Measurements from ENCODE around the gene MFSD2A.

The MFSD2A gene

DNA sequence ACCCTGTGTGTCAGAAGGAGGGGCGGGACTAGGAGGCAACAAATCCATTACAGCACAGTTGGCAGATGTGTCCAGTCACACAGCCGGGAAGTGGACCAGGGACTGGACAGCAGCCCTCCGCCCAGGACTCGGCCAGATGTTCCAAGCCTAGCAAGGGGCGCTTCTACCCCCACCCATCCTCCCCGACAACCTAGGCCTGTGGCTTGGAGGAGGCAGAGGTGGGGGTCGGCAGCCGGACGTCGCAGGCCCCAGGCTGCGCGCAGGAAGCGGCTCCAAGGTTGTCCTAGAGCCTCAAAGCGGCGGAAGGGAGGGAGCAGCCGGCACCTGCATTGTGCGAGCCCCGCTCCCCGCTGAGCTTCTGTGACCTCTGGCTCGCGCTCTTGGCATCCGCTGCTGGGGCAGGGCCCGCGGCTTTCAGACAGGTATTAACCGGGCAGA is 32.7 kb upstream of the MFSD2A start:
- no peak overlapping the region for H3K27ac ChIP-seq (ENCODE audit: low read depth, low read length)
- no peaks in the 10 kb centered on the region for H3K36me3 ChIP-seq (ENCODE audit: control insufficient read depth in 5 of 5, insufficient read depth in 5 of 5, low read length in 5 of 5)
- H3K9me3 ChIP-seq (ENCODE audit: control insufficient read depth in 5 of 5, low read length in 5 of 5): no peaks in the 10 kb centered on the region
- peaks cover 0 to 20% (median 11%) of the 10 kb centered on the region in 5 donors for H3K4me1 ChIP-seq (ENCODE audit: control insufficient read depth in 5 of 5, insufficient read depth in 5 of 5, low read length in 5 of 5)
- peaks cover 0 to 11% (median 8%) of the 10 kb centered on the region in 5 donors for H3K27me3 ChIP-seq (ENCODE audit: control insufficient read depth in 5 of 5, insufficient read depth in 4 of 5, low read length in 5 of 5)
- H3K9ac ChIP-seq (ENCODE audit: low read length in 5 of 5): peak overlapping the region in 1 of 5 donors; percentile 48
- H3K4me3 ChIP-seq (ENCODE audit: low read depth in 1 of 5, low read length in 5 of 5): peak overlapping the region in 2 of 5 donors; percentile 10 to 19

DNA sequence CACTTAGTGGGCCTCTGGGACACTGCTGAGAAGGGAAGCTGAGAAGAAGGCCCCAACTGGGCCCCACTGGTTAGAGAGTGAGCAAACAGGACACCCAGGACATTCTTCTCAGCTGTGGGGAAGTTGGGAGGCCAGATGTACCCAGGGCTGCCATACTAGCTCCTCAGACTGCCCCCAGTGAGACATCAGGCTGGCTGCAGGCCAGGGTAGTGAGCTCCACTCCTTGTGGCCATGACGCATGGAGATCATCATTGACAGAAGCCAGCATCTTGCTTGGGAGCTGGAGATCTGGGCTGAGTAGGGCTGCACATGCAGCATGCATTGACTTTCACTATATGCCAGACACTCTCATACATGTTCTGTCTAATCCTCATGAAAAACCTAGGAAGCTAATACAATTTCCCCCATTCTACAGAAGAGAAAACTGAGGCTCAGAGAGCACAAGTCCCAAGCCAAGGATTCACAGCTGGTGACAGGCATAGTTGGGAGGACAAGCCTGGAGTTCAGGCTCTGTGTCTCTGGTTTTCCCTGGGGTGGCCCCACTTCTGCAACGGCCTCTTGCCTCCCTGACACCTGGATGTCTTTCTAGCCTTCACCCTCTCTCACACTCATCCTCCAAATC is 29.1 kb upstream of the MFSD2A start:
- H3K36me3 ChIP-seq (ENCODE audit: control insufficient read depth in 5 of 5, insufficient read depth in 5 of 5, low read length in 5 of 5): no peaks in the 10 kb centered on the region
- H3K27ac ChIP-seq (ENCODE audit: low read depth, low read length): no peak overlapping the region
- no peaks in the 10 kb centered on the region for H3K9me3 ChIP-seq (ENCODE audit: control insufficient read depth in 5 of 5, low read length in 5 of 5)
- peaks cover 0 to 11% (median 8%) of the 10 kb centered on the region in 5 donors for H3K27me3 ChIP-seq (ENCODE audit: control insufficient read depth in 5 of 5, insufficient read depth in 4 of 5, low read length in 5 of 5)
- no peak overlapping the region for H3K9ac ChIP-seq (ENCODE audit: low read length in 5 of 5)
- peaks cover 2 to 39% (median 27%) of the 10 kb centered on the region in 5 donors for H3K4me1 ChIP-seq (ENCODE audit: control insufficient read depth in 5 of 5, insufficient read depth in 5 of 5, low read length in 5 of 5)
- no peak overlapping the region for H3K4me3 ChIP-seq (ENCODE audit: low read depth in 1 of 5, low read length in 5 of 5)

DNA sequence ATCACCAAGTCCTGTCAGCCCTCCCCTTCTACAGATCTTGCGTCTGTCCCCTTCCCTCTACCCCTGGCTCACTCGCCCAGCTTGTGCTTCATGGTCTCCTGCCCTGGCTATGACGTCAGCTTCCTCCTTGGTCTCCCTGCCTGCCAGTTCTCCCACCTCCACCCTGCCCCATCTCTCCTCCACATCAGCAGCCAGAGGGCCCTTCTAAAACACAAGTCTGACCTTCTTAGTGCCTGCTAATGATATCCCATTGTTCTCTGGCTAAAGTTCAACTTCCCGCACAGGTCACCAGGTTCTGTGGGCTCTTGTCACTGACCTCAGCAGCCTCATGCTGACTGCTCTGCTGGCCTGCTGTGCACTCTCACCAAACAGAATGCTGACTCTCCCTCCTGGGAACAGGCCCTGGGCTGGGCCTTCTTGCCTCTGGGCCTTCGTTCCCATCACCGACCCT is 28.6 kb upstream of the MFSD2A start:
- Histone ChIP-seq H3K27me3 (ENCODE audit: control insufficient read depth in 5 of 5, insufficient read depth in 4 of 5, low read length in 5 of 5) (peaks cover 0 to 9% (median 7%) of the 10 kb centered on the region in 5 donors), H3K27ac (ENCODE audit: low read depth, low read length) (no peak overlapping the region), H3K9me3 (ENCODE audit: control insufficient read depth in 5 of 5, low read length in 5 of 5) (no peaks in the 10 kb centered on the region), H3K36me3 (ENCODE audit: control insufficient read depth in 5 of 5, insufficient read depth in 5 of 5, low read length in 5 of 5) (no peaks in the 10 kb centered on the region), H3K4me1 (ENCODE audit: control insufficient read depth in 5 of 5, insufficient read depth in 5 of 5, low read length in 5 of 5) (peaks cover 2 to 39% (median 27%) of the 10 kb centered on the region in 5 donors), H3K9ac (ENCODE audit: low read length in 5 of 5) (no peak overlapping the region), H3K4me3 (ENCODE audit: low read depth in 1 of 5, low read length in 5 of 5) (no peak overlapping the region)

DNA sequence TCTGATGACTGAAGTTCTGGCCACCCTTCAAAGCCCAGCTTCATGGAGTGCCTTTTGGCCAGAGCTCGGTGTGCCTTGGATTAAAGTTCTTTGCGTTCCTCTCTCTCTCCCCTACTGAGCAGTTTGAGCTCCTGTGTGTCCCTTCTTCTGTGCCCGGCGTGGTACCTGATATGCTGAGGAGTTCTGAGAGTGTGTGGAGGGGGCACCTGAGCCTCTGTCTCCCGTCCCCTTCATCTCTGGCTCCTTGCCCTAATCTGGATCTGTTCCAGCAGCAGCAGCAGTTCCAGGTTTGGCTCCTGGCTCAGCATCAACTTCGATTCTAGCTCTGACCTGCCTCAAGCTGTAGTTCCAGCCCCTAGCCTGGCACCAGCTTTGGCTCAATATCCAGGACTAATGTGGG is 28.1 kb upstream of the MFSD2A start:
- Histone ChIP-seq H3K27me3 (ENCODE audit: control insufficient read depth in 5 of 5, insufficient read depth in 4 of 5, low read length in 5 of 5) (peaks cover 0 to 6% (median 3%) of the 10 kb centered on the region in 5 donors), H3K36me3 (ENCODE audit: control insufficient read depth in 5 of 5, insufficient read depth in 5 of 5, low read length in 5 of 5) (no peaks in the 10 kb centered on the region), H3K9me3 (ENCODE audit: control insufficient read depth in 5 of 5, low read length in 5 of 5) (no peaks in the 10 kb centered on the region), H3K9ac (ENCODE audit: low read length in 5 of 5) (no peak overlapping the region), H3K4me3 (ENCODE audit: low read depth in 1 of 5, low read length in 5 of 5) (no peak overlapping the region), H3K27ac (ENCODE audit: low read depth, low read length) (no peak overlapping the region), H3K4me1 (ENCODE audit: control insufficient read depth in 5 of 5, insufficient read depth in 5 of 5, low read length in 5 of 5) (peaks cover 2 to 39% (median 27%) of the 10 kb centered on the region in 5 donors)

DNA sequence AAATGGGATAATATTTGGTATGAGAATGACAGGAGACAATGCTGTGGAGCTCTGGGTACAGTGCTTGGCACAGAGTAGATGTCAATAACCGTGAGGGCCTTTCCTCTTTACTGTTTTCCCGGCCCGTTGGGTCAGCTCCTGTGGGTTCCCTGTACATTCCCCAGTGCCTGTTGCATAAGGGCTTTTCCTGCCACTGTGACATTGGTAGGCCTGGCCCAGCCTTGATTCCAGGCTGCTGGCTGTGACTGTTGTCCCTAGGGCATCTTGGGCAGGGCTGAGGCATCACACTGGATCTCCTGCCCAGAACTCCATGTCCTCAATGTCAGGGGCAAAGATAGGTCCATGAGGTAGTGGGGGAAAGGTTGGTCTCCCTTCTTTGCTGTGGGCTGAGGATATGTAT is 27.4 kb upstream of the MFSD2A start:
- Histone ChIP-seq H3K4me1 (ENCODE audit: control insufficient read depth in 5 of 5, insufficient read depth in 5 of 5, low read length in 5 of 5) (peaks cover 2 to 34% (median 21%) of the 10 kb centered on the region in 5 donors), H3K27me3 (ENCODE audit: control insufficient read depth in 5 of 5, insufficient read depth in 4 of 5, low read length in 5 of 5) (peaks cover 0 to 3% (median 0%) of the 10 kb centered on the region in 5 donors), H3K27ac (ENCODE audit: low read depth, low read length) (no peak overlapping the region), H3K9ac (ENCODE audit: low read length in 5 of 5) (no peak overlapping the region), H3K36me3 (ENCODE audit: control insufficient read depth in 5 of 5, insufficient read depth in 5 of 5, low read length in 5 of 5) (no peaks in the 10 kb centered on the region), H3K9me3 (ENCODE audit: control insufficient read depth in 5 of 5, low read length in 5 of 5) (no peaks in the 10 kb centered on the region), H3K4me3 (ENCODE audit: low read depth in 1 of 5, low read length in 5 of 5) (no peak overlapping the region)

DNA sequence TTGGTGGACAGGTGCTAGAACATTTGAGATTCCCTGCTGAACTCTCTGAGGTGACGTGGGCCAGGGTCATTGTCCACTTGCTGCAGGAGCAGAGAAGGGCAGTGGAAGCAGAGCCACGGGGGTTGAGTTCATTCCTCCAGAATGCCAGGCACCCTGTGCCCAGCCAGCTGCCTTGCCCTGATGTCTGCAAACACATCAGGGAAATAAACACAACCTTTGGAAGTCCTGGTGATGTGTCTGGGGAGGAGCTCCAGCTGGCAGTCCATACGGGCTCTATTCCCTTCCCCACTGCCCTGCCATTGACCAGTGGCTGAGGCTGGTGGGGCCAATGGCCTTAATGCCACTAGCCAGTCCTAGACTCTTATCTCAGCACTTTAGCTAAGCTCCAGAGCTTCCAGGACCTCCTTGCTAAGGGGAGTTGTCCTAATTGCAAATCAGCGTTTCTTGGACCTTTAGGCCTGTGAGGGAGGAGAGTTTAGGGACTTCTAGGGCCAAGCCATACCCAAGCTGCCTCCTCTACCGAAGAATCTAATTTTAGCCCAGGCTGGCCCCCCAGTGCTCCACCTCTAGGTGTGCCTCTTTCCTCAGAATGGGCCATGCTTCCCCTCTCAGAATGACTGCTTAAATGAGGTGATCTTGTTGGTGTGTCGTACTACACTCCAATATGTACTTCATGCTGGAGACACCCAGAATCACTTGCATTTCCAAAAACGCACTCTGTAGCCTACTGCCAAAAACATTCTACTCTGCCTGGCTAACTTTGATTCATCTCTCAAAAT is 25.9 kb upstream of the MFSD2A start:
- no peak overlapping the region for H3K27ac ChIP-seq (ENCODE audit: low read depth, low read length)
- H3K9me3 ChIP-seq (ENCODE audit: control insufficient read depth in 5 of 5, low read length in 5 of 5): no peaks in the 10 kb centered on the region
- H3K36me3 ChIP-seq (ENCODE audit: control insufficient read depth in 5 of 5, insufficient read depth in 5 of 5, low read length in 5 of 5): no peaks in the 10 kb centered on the region
- no peak overlapping the region for H3K9ac ChIP-seq (ENCODE audit: low read length in 5 of 5)
- peaks cover 0 to under 1% (median 0%) of the 10 kb centered on the region in 5 donors for H3K27me3 ChIP-seq (ENCODE audit: control insufficient read depth in 5 of 5, insufficient read depth in 4 of 5, low read length in 5 of 5)
- no peak overlapping the region for H3K4me3 ChIP-seq (ENCODE audit: low read depth in 1 of 5, low read length in 5 of 5)
- H3K4me1 ChIP-seq (ENCODE audit: control insufficient read depth in 5 of 5, insufficient read depth in 5 of 5, low read length in 5 of 5): peaks cover 4 to 40% (median 27%) of the 10 kb centered on the region in 5 donors

DNA sequence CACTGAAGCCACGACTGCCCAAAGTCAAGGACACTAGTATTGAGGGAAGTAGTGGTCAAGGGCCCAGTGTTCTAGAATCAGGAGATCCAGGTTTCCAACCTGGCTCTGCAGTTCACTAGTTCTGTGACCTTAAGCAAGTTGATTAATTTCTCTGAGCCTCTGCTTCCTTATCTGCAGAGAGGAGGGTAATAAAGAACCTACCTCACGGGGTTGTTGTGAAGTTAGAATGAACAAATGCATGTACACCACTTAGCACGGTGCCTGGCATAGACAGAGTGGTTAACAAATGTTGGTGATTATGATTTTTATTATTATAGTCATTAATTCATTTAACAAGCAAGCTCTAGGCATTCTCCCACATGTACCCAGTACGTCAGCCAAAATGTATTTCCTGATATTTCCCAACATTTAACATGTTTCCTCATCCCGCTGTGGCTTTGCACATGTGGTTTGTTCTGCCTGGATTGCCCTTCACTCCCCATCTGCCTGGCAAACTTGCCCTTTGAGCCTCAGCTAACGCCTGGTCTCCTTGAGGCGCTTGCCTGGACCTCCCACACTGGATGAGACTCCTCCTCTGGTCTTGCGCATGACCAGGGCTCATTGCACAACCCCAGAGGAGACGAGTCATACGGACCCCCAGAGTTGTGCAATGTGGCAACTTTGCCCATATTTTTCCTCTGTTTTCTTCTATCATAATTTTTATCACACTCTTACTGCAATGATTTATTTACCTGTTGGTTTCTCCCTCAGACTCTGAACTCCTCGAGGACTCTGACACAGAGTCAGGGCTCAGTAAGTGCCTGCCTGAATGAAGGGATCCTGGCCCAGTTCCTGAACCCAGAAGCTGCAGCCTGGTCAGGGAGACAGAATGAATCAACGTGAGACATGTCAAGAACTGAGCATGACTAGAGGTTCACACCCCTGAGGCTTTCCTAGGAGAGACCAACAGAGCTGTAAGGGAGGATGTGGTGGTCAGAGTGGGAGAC is 20.7 kb upstream of the MFSD2A start:
- peak overlapping the region; percentile 74 for H3K27ac ChIP-seq (ENCODE audit: low read depth, low read length)
- no peaks in the 10 kb centered on the region for H3K27me3 ChIP-seq (ENCODE audit: control insufficient read depth in 5 of 5, insufficient read depth in 4 of 5, low read length in 5 of 5)
- peaks cover 6 to 26% (median 18%) of the 10 kb centered on the region in 5 donors for H3K4me1 ChIP-seq (ENCODE audit: control insufficient read depth in 5 of 5, insufficient read depth in 5 of 5, low read length in 5 of 5)
- peak overlapping the region in 1 of 5 donors; percentile 4 for H3K4me3 ChIP-seq (ENCODE audit: low read depth in 1 of 5, low read length in 5 of 5)
- no peaks in the 10 kb centered on the region for H3K36me3 ChIP-seq (ENCODE audit: control insufficient read depth in 5 of 5, insufficient read depth in 5 of 5, low read length in 5 of 5)
- peaks cover 0 to 5% (median 0%) of the 10 kb centered on the region in 5 donors for H3K9me3 ChIP-seq (ENCODE audit: control insufficient read depth in 5 of 5, low read length in 5 of 5)
- peak overlapping the region in 3 of 5 donors; percentile 8 to 54 (median 30) for H3K9ac ChIP-seq (ENCODE audit: low read length in 5 of 5)

DNA sequence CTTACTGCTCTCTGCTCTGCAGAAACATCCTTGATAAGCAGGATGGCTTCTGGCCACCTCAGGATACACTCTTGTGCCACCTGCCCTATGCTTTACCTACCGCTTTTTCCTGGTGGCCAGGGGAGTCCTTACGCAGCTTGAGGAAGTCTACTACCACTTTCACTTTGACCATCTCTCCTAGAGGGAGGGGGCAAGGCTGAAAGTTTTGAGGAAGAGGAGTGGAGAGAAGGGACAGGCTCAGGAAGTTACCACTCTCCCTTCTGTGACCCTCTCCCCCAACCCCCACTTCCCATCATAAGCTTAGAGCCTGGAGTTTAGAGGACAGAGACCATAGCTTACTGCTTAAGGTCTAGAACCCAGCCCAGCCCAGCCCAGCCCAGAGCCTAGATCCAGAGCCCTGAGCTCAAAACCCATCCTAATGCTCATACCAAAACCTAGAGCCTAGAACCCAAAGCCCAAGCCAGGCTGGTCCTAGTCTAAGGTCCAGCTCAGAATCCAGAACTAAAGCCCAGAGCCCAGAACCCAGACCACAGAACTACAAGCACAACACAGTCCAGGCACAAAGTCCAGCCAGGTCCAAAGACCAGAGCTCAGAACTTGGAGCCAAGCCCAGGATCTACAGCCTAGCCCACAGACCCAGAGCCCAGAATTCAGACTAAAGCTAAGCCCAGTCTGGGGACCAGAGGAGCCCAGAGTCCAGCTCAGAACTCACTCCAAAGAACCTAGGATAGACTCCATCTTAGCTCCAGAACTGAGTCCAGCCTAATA is 18.0 kb upstream of the MFSD2A start:
- Histone ChIP-seq H3K9ac (ENCODE audit: low read length in 5 of 5) (no peak overlapping the region), H3K4me3 (ENCODE audit: low read depth in 1 of 5, low read length in 5 of 5) (peak overlapping the region in 4 of 5 donors; percentile 14 to 44 (median 30)), H3K27me3 (ENCODE audit: control insufficient read depth in 5 of 5, insufficient read depth in 4 of 5, low read length in 5 of 5) (no peaks in the 10 kb centered on the region), H3K27ac (ENCODE audit: low read depth, low read length) (no peak overlapping the region), H3K9me3 (ENCODE audit: control insufficient read depth in 5 of 5, low read length in 5 of 5) (peaks cover 0 to 5% (median 0%) of the 10 kb centered on the region in 5 donors), H3K4me1 (ENCODE audit: control insufficient read depth in 5 of 5, insufficient read depth in 5 of 5, low read length in 5 of 5) (peaks cover 8 to 34% (median 25%) of the 10 kb centered on the region in 5 donors), H3K36me3 (ENCODE audit: control insufficient read depth in 5 of 5, insufficient read depth in 5 of 5, low read length in 5 of 5) (no peaks in the 10 kb centered on the region)

DNA sequence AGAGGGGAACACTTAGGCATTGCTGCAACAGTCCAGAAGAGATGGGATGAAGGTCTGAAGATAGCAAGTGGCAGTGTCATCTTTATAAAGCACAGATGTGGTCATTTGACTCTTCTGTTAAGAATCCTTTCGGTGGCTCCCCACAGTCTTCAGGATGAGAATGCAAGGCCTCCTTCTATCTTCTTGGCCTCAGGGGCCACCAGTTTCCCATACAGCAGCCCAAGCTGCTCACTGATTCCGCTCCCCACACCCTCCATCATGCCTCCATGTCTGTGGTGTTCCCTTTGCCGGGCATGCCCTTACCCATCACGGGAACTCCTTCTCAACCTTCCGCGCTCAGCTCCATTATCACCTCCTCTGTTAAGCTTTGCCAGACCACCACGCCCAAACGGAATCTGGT is 16.1 kb upstream of the MFSD2A start:
- no peak overlapping the region for H3K9ac ChIP-seq (ENCODE audit: low read length in 5 of 5)

More for the DNA sequence above, 16.1 kb upstream of the MFSD2A start:
- no peaks in the 10 kb centered on the region for H3K27me3 ChIP-seq (ENCODE audit: control insufficient read depth in 5 of 5, insufficient read depth in 4 of 5, low read length in 5 of 5)
- H3K9me3 ChIP-seq (ENCODE audit: control insufficient read depth in 5 of 5, low read length in 5 of 5): peaks cover 0 to 5% (median 0%) of the 10 kb centered on the region in 5 donors
- H3K4me3 ChIP-seq (ENCODE audit: low read depth in 1 of 5, low read length in 5 of 5): no peak overlapping the region
- no peak overlapping the region for H3K27ac ChIP-seq (ENCODE audit: low read depth, low read length)
- H3K36me3 ChIP-seq (ENCODE audit: control insufficient read depth in 5 of 5, insufficient read depth in 5 of 5, low read length in 5 of 5): no peaks in the 10 kb centered on the region
- H3K4me1 ChIP-seq (ENCODE audit: control insufficient read depth in 5 of 5, insufficient read depth in 5 of 5, low read length in 5 of 5): peaks cover 6 to 30% (median 21%) of the 10 kb centered on the region in 5 donors

Data from subcutaneous abdominal adipose tissue (tissue), 5 donors.